IPS-11a (cell line): ENCODE data around the gene KIAA0825.
"Not testable (repeated sequence)": the region's sequence is repeated elsewhere in the genome, so short reads cannot be mapped to it uniquely, and the experiment has no call there.

ENCODE experiments used
- H3K4me3 ChIP-seq: one replicate; pipeline ENCODE4 v1.5.1; 2013; ENCODE audit warnings: low read depth, low read length, control low read depth

Gene KIAA0825

DNA sequence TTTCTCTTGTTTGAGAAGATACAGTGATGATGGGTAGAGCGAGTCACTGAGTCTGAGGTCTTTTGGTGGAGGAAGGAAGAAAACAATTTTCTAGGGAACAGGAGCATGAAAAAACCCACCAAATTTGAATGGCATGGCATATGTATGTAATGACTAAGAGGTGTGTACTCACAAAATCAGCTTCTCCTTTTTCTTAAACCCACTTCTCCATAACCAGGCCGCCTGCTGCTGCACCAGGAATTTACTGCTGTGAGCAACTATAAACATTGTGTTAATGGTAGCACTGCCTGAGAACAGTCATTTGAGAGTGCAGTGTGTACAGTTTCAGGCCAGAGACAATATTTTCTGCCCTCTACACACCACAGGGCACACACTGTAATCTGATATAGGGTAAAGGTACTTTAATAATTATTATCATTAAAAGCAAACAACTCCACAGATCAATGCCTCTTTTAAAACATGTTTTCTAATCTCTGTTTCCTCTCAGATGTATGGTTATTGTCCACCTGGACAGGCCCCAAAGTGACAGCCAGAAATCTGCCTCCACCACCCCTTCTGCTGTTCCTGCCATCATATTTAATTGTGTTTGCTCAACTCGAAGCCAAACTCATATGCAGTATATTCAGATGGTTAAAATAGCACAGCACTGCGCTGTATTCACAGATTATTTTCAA is 241.6 kb downstream of the KIAA0825 start:
- no peak overlapping the region for H3K4me3 ChIP-seq

DNA sequence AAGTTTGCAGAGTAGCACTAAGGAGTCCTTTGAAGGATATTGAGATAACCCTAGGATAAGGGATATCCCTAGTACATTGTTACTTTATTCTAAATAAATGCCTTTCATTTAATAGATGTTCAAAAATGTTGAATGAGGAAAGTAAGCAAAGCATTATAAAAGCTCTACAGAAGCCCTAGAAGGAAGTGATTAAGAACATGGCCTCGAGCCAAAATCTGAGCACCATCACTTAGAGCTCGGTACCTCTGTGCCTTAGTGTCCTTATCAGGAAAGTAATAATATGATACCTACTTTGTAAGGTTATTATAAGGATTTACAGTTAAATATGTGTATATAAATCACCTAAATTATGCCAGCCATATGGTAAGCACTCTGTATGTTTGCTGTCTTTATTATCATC is 242.6 kb downstream of the KIAA0825 start:
- no peak overlapping the region for H3K4me3 ChIP-seq

DNA sequence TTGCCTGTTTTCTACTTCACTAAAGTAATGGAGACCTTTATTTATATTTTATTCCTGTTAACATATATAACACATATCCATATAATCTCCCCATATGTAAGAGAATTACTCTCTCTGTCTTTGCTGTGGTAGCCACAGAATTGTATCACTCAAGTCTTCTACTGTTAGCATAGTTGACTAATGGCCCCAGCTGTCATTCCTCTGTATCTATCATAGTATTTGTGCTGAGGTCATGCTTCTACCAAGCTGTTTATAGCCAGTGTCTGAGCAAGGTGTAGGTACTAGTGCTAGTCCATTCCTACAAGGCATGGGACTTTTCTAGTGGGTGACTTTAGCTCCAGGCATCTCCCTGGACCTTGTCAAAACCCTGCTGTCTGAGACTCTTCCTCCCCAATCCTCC is 244.1 kb downstream of the KIAA0825 start:
- H3K4me3 ChIP-seq = no peak overlapping the region

DNA sequence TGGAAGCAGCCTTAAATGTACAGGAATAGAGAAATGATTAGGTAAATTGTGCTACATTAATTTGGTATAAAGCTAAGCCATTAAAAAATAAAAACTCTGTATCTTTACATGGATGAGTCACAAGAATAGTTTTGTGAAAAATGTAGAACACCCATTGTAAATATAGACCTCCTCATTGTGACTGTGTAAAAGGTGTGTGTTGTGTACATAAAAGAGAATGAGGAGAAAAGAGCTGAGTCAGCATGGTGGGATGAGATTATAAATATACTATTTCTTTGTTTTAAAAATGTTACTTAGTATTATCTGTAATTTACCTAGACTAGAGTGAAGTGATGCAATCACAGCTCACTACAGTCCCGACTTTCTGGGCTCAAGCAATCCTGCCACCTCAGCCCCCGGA is 250.5 kb downstream of the KIAA0825 start:
- no peak overlapping the region for H3K4me3 ChIP-seq

DNA sequence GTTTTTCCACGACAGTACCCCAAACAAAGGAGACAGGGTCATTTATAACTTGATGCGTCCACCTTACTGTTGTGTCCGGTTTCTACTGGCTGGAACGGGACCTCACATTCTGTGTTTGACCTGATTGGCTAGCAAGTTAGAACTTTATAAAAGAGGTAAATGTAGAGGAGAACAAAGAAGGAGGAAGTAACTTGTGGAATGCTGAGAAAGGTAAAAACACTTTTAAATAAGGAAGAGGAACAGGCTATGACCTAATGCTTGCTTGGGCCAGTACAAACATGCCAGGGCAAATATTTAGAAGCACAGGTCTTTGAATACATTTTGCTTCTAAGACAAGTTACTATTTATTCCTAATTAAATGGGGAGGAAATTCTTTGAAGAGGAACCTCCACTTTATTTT is 251.6 kb downstream of the KIAA0825 start:
- H3K4me3 ChIP-seq = no peak overlapping the region

DNA sequence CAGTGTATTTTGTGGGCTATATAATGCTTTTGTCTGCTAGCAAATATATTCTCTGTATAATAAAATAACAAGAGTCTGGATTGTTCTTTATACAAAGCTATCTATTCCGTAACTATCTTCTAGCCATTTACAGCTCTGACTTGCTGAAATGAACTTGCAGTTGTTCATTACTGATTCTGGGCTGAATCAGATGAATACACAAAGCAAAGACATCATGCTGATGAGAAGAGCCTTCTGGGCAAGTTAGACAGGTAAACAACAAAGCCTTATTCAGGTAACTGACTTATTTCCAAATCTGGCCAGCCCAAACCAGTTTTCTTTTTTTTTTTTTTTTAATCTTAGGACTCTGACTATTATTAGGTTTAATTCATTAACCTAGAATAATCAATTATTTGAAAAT is 255.5 kb downstream of the KIAA0825 start:
- H3K4me3 ChIP-seq = no peak overlapping the region

DNA sequence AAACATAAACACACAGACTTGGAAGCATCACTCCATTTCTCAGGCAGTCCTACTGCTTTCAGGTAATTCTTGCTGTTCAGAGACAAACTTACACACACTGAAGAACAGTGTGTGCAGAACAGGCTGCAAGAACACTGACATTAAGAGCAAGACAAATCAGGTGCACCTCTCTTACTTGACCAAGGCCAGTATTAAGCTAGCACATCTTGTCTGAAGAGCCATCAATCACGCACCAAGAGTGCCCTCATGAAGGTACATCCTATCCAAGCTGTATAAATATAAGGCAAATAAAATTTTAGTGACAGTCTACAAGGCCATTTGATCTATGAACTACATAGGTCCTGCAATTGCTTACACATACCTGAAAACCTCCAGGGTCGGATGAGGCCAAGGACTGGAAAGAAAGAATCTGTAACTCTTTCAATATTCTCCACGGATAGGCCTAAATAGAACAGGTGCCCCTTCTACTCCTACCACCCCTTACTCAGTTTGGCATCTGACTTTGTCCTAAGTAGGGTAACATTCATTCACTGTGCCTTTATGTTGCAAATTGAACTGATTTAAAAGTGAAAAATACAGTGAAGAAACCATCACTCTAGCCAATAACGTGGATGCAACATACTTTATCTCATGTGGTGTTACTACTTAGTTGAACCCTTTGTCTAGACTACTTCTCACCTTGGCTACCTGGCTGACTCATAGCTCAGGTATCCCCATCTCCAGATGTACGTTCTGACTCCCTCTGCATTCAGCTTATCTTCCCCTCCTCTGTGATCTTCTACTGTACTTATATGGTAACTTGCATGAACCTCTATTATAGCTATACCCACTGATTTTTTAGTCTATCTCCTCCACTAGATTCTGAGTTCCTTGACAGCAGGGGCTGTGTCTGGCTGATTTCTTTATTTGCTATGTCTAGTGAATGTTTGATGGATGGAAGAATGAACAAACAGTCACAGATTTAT is 256.3 kb downstream of the KIAA0825 start:
- H3K4me3 ChIP-seq = peak overlapping the region; percentile 55

DNA sequence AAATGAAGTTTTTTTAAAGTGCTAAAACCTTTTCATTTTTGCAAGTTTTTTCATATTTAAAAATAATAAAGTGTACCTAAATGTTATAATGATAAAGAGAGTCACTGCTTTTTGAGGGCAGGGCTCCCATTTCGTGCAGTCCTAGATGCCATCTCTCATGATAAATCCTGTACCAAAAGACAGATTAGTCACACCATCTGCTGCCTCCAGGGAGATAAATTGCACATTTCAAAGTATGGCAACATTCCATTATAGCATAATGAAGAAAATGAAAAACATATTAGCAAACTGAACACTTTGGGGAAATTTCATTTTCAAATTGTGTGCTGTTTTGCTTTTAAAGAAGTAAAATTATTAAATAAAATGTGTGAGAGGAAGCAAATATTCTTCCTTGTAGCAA is 257.2 kb downstream of the KIAA0825 start:
- H3K4me3 ChIP-seq = peak overlapping the region; percentile 55

DNA sequence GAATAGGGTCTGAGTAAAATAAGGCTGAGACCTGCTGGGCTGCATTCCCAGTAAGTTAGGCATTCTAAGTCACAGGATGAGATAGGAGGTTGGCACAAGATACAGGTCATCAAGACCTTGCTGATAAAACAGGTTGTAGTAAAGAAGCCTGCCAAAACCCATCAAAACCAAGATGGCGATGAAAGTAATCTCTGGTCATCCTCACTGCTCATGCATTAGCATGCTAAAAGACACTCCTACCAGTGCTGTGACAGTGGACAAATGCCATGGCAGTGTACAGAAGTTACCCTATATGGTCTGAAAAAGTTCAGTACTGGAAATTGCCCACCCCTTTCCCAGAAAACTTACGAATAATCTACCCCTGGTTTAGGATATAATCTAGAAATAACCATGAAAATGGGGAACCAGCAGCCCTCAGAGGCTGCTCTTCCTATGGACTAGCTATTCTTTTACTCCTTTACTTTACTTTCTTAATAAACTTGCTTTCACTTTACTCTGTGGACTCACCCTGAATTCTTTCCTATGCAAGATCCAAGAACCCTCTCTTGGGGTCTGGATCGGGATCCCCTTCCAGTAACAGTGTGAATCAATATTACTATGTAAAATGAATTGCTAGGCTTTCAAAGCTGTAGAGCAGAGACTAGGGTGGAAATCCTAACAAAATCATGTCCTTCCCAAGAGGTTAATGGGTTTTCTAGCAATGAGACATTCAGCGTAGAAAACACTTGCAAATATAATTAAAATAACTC is 257.8 kb downstream of the KIAA0825 start:
- peak overlapping the region; percentile 55 for H3K4me3 ChIP-seq

DNA sequence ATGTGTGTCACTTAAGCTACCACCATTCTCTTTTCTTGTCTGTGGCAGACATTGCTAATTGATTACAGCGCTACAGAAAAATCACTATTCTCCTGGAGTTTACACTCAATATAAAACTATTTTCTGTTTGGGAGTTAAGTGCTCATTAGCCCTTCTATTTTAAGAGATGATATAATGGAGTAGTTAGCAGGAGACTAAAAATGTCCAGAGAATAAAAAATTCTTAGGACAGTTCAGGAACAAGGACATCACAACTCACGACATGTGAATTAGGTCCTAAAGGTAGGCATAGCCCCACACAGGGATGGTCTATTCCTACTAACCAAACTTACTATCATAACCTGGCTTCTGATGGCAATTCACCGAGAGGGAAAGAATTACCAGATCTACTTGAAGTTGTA is 258.5 kb downstream of the KIAA0825 start:
- H3K4me3 ChIP-seq = peak overlapping the region; percentile 55

DNA sequence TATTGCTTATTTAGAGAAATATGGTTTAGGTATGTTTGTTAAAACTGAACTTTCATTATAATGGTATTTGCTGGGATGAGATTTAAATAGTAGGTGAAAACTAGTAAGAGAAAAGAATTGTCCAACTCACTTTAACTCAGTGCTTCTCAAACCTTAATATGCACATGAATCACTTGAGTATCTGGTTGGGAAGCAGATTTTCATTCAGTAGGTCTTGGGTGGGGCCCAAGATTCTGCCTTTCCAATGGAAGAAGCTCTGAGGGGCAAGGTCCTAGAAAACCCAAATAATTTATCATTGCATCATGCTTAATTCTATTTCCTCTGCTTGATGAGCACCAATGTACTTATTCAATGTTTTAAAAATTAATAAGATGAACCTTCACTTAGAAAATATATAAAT is 262.6 kb downstream of the KIAA0825 start:
- H3K4me3 ChIP-seq = no peak overlapping the region

DNA sequence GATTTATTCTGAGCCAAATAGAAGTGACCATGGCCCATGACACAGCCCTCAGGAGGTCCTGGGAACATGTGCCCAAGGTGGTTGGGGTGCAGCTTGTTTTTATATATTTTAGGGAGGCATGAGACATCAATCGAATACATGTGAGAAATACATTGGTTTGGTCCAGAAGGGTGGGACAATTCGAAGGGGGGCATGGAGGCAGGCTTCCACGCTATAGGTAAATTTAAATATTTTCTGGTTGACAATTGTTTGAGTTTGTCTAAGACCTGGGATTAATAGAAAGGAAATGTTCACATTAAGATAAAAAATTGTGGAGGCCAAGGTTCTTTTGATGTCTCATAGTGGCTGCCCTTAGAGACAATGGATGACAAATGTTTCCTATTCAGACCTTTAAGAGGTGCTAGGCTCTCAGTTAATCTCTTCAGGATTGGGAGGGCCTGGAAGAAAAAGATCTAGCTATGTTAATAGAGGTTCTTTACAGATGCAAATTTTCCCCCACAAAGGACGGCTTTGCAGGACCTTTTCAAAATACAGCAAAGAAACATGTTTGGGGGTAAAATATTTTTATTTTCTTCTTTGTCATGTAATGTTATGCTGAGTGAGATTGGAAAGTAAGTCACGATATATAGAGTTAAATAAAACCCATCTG is 263.4 kb downstream of the KIAA0825 start:
- not testable (repeated sequence) for H3K4me3 ChIP-seq

DNA sequence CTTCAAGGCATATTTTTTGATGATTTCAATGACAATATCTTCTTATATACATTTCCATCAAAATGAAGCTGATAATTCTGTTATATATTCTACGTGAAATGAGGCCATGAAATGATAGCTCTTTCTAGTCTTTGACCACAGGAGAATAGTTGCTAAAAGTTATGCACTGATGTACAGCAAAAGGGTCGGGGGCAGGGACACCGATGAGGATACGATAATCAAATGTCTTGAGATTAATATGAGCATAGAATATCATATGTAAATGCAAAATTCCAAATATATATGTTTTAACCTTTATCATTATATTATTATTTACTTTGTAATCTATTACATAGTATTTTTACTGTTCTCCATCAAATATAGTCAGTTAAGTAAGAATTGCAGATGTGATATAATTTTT is 264.8 kb downstream of the KIAA0825 start:
- no peak overlapping the region for H3K4me3 ChIP-seq

DNA sequence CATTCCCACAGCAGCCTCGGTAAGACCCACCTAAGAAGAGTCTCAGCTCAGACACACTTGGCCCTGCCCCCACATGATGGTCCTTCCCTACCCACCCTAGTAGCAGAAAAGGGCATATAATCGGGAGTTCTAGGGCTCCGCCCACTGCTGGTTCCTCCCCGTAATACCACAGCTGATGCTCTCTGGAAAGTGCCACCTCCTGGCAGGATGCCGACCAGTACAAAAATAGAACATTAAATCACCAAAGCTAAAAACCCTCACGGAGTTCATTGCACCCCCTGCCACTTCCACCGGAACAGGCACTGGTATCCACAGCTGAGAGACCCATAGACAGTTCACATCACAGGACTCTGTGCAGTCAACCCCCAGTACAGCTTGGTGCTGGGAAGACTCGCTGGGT is 271.3 kb downstream of the KIAA0825 start:
- no peak overlapping the region for H3K4me3 ChIP-seq

DNA sequence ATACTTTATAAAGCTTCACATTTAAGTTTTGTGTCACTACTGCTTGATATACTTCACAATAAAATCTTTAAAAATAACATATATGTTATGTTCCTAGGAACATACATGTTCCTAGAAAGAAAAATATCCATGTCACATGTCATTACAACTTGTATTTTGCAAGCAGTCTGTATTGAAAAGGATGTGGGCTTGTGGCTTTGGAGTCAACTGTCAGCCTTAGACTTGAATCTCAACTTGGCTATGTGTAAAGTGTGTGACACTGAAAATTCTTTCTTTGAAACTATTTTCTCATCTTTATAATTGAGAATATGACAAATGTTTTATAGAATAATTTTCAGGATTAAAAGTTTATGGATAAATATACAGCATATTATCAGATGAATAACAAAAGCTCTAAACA is 273.1 kb downstream of the KIAA0825 start:
- H3K4me3 ChIP-seq = no peak overlapping the region

DNA sequence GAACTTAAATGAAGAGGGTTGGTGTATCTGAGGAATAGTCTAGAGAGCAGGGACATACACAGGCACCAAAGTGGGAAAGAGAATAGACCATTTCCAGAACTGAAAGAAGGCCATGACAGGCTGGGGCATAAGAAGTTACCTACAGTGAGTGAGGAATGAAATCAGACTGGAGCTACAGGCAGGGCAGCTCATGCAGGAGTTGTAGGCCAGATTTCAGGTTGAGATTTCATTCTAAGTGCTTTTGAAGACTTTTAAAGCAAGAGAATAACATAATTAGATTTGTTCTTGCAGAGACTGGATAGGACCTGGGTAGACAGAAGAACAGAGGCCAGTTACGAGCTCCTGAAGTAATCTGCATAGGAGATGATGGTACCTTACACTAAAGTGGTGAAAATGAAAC is 280.8 kb downstream of the KIAA0825 start:
- no peak overlapping the region for H3K4me3 ChIP-seq

DNA sequence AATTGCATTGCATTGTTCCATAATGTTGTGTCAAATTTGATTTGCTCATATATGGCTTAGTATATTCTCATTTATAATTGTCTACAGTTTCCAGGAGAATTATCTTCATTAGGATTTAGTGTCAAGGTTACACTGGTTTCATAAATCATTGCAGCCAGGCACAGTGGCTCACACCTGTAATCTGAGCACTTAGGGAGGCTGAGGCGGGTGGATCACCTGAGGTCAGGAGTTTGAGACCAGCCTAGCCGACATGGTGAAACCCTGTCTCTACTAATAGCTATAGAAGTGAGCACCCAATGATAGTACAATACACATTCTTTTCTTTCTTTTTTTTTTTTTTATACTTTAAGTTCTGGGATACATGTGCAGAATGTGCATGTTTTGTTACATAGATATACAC is 282.5 kb downstream of the KIAA0825 start:
- no peak overlapping the region for H3K4me3 ChIP-seq

DNA sequence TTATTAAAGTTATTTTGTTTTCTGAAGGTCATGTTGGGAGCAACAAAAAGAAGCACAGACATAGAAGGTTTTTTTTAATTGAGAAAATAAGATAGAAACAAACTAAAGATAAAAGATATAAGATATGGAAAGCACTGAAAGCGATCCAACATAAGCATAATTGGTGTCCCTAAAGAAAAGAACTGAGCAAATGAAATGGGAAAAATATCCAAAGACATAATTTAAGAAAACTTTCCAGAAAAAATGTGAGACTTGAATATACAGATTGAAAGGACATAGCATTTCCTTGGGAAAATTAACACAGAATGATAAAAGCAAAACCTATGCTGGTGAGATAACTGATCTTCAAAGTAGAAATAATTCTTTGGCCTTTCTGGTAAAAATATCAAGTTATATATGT is 289.3 kb downstream of the KIAA0825 start:
- no peak overlapping the region for H3K4me3 ChIP-seq

DNA sequence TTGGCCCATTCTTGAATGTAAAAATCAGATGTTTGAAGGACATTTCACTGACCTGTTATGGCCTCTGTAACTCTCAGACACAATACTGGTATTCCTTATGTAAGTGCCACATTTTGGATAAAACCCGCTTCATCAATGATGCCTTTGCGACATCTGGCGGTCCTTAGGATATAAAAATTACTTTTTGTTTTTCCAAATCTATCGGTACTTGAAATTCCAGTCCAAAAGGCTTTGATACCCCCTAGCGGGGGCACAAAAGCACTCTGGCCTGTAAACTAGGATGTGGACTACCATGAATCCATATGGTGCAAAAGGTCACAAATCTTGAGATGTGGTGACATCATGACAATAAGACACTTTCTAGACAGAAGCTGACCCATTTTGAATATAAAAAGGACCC is 291.8 kb downstream of the KIAA0825 start:
- no peak overlapping the region for H3K4me3 ChIP-seq

DNA sequence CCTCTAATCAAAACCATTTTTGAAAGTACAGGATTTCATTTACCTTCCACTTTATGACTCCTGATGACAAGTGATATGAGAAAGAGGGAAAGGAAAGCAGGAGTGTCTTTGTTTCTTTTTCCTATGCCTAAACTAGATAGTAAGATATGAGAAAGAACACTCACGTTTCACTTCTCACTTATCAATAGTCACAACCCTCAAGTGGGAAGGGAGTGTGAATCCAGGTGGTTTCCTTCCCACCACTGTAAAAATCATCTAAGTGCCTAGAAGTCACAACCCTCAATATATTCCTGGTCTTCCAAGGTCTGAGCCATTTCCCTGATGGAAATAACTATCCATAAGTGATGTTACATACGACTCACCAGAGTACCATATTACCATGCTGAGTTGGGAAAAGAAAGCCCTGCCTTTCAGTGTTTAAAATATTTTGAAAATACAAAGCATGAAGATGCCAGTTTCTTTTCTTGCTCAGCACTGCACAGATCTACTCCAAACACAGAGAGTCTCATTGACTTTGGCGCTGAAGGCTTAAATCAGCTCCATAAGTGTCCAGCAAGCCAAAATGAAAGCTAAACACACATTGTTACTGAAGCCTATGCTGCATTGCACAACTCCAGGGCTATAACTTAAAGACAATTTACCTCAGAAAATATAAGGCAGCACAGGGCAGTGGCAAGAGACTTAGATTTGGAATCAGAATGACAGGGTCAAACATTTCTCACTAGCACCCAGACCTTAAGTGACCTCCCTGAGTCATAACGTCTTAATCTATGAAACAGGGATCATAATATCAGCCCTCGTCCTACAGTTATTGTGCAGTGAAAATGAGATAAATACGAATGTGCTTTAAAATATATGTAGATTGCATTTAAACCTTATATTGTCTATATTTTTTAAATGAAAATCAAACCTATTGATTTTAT is 301.2 kb downstream of the KIAA0825 start:
- no peak overlapping the region for H3K4me3 ChIP-seq
